Activated naive CD4-positive, alpha-beta T cell treated with anti-CD3 and anti-CD28 coated beads, Interleukin-2, amount 50 U/mL, for 24 hours (primary cell): ENCODE data around the gene PSEN2.
A peak's percentile ranks its signal among the peaks of the same experiment; 100 is the strongest.
"Not testable (repeated sequence)": the region's sequence is repeated elsewhere in the genome, so short reads cannot be mapped to it uniquely, and the experiment has no call there.

Experiments
- H3K27ac Mint-ChIP-seq: one replicate; pipeline ENCODE4 v1.8.0; 2021; ENCODE audit warnings: mild to moderate bottlenecking, mixed read lengths
- H3K27me3 Mint-ChIP-seq: one replicate; pipeline ENCODE4 v1.8.0; 2021; ENCODE audit warnings: mixed read lengths
- H3K36me3 Mint-ChIP-seq: one replicate; pipeline ENCODE4 v1.8.0; 2021; ENCODE audit warnings: mixed read lengths
- H3K4me1 Mint-ChIP-seq: one replicate; pipeline ENCODE4 v1.8.0; 2021; ENCODE audit warnings: mixed read lengths
- H3K4me3 Mint-ChIP-seq: one replicate; pipeline ENCODE4 v1.8.0; 2021; ENCODE audit warnings: mild to moderate bottlenecking, mixed read lengths
- H3K9me3 Mint-ChIP-seq: one replicate; pipeline ENCODE4 v1.8.0; 2021; ENCODE audit warnings: mixed read lengths

PSEN2 gene

DNA sequence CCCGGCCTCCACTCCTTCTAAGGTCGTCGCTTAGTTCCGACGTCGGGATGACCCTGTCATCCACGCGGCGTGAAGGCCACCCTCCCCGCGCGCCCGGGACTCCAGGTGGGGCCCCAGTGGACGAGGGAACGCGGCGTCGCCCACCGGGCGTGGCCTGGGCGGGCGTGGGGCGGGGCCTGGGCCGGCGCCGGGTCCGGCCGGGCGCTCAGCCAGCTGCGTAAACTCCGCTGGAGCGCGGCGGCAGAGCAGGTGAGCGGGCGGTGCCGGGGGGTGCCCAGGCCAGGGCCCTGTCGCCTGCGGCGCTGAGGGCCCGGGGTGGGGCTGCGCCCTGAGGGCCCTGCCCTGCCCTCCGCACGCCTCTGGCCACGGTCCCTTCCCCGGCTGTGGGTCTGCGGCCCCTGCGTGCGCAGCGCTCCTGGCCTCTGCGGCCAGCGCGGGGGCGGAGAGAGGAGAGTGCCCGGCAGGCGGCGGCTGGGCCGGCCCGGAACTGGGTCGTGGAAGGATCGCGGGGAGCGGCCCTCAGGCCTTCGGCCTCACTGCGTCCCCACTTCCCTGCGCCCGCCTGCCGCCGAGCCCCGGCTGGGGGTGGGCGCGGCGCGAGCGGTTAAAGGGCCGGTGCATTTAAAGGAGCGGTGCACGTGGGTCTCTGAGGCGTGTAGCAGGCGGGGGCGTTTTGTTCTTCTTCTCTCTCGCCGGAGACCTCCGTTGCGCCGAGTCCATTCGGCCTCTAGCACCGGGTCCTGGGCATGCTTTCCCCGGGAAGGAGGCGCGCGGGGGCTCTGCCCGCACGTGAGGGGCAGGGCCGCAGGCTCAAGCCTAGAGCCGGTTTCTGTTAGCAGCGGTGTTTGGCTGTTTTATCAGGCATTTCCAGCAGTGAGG is at the start of gene PSEN2:
TSS of gene PSEN2 (plus strand) at position 216 of the 879 bp plus-strand sequence. CDS start 11,292 bp downstream, outside the sequence.
- Mint-ChIP-seq H3K36me3 (no peaks in the 10 kb centered on the region), H3K4me1 (peaks cover 14% of the 10 kb centered on the region), H3K4me3 (peak within 1 kb of the TSS; percentile 81), H3K27me3 (peaks cover 15% of the 10 kb centered on the region), H3K9me3 (no peaks in the 10 kb centered on the region), H3K27ac (peak within 1 kb of the TSS; percentile 46)

DNA sequence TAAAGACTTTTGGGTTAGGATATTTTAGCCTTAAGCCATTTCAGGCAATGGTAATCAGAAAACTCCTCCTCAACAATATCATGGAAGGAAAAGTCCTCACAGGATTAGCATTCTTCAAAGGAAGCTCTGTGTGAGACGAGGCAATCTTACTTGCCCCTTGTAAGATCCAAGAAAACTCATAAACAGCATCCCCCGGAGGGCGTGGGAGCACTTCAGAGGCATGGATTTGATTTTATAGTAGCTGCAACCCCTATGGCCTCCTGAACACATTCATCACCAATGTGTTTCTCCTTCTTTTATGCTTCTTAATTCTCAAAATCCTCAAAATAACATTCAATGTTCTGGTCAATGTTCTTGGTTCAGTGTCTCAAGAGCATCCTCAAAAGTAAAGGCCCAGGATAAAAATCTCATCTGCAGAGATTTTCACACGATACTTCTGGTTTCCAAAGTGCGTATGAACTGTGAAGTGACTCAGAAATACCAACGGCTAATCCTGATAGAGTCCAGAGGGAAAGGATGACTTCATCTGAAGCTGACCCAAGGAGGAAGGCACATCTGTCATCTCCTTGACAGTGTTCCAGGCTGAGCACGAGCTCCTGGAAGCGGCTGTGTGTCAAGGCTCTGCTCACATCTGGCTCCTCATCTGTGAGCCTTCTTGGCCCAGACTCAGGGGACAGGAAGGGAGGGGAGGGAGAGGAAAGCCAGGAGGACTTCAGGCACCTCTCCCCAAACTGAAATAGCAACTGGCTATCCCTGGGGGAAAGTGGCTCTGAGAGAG is 49.3 kb upstream of the PSEN2 start:
- Mint-ChIP-seq H3K27me3 (no peaks in the 10 kb centered on the region), H3K4me3 (no peak overlapping the region)

DNA sequence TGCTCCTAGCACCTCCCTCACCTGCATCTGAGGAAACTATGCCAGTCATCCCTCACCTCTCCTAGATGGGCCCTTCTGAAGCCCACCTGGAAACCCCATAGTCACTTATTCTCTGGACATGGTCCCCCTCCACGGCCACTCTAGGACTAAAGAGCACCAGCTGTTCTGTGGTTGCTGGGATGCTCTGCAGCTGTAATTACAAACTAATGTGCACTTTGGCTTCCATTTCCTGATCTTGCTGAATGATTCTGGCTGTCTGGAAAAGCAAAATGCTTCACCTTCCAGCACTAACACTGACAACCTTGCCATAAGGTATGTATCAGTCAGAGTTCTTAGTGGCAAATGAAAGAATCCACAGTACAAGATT is 48.7 kb upstream of the PSEN2 start:
- no peak overlapping the region for H3K27ac Mint-ChIP-seq
- no peaks in the 10 kb centered on the region for H3K27me3 Mint-ChIP-seq

More for the DNA sequence above, 49.3 kb upstream of the PSEN2 start:
- no peaks in the 10 kb centered on the region for H3K36me3 Mint-ChIP-seq
- H3K4me1 Mint-ChIP-seq = peaks cover 28% of the 10 kb centered on the region
- H3K27ac Mint-ChIP-seq = no peak overlapping the region
- no peaks in the 10 kb centered on the region for H3K9me3 Mint-ChIP-seq

DNA sequence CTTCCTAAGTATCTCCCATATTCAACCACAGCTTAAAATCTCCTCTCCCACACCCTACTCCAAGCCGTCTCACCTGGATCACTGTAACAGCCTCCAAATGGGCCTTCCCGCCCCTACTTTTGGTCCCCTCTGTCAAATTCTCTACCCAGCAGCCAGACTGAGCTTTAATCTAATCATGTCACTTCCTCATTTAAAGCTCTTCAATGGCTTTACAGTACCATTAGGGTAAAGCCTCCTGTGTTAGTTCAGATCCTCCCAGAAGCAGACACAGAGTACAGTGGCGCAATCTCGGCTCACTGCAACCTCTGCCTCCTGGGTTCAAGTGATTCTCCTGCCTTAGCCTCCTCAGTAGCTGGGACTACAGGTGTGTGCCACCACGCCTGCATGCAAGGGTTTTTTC is 46.8 kb upstream of the PSEN2 start:
- no peaks in the 10 kb centered on the region for H3K36me3 Mint-ChIP-seq
- H3K9me3 Mint-ChIP-seq = no peaks in the 10 kb centered on the region
- H3K4me3 Mint-ChIP-seq = no peak overlapping the region
- H3K27me3 Mint-ChIP-seq = no peaks in the 10 kb centered on the region
- H3K4me1 Mint-ChIP-seq = peaks cover 44% of the 10 kb centered on the region
- H3K27ac Mint-ChIP-seq = peak overlapping the region; percentile 44

More for the DNA sequence above, 48.7 kb upstream of the PSEN2 start:
- Mint-ChIP-seq H3K4me1 (peaks cover 28% of the 10 kb centered on the region), H3K9me3 (no peaks in the 10 kb centered on the region), H3K36me3 (no peaks in the 10 kb centered on the region), H3K4me3 (no peak overlapping the region)

DNA sequence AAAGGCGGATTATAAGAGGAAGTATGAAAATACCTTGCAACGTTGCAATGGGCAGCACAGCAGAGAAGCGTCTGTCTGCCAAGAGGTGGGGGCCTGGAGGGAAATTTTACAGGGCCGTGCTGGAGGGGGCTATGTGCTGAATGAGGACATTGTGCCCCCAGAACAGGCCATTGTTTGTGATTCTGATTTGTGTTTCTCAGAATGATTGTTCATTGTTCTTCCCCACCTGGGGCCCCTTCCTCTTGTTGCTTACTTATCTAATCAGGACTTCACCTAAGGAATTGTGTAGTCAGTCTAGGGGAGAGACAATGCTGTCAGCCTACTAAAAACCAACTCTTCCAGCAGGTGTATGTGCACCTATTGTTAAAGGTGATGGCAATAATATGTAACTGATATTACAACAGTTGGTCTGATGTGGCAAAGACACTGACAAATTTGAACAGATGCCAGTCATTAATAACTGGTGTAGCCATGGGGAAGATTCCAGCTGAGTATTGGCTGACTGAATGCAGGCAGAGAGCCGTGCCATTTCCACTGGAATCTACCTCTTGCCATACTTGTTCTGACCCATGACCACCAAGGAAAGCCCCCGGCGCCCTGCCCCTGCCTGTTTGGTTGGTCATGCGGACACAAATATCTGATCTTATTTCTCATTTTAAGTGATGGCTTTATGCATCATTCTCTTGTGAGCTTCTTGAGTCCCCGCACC is 45.2 kb upstream of the PSEN2 start:
- Mint-ChIP-seq H3K4me3 (no peak overlapping the region), H3K4me1 (peaks cover 44% of the 10 kb centered on the region), H3K36me3 (no peaks in the 10 kb centered on the region), H3K27ac (no peak overlapping the region), H3K9me3 (no peaks in the 10 kb centered on the region), H3K27me3 (no peaks in the 10 kb centered on the region)

DNA sequence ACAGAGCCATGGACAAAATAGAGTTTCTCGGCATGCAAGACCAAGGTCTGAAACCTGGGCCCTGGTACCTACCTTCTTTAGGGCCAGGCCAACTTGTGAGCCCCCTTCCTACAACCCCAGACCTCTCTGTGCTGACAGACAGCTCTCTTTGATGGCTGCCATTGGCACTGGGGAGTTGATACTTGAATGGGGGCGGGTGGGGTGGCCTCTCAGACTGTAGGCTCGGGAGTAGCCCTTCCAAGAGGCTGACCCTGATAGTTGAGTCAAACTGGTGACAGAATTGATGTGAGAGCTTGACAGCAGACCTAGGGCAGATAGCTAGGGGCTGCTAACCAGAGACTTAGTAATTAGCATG is 44.7 kb upstream of the PSEN2 start:
- Mint-ChIP-seq H3K4me1 (peaks cover 47% of the 10 kb centered on the region), H3K27ac (peak overlapping the region; percentile 51), H3K4me3 (no peak overlapping the region), H3K27me3 (no peaks in the 10 kb centered on the region), H3K36me3 (no peaks in the 10 kb centered on the region), H3K9me3 (no peaks in the 10 kb centered on the region)

DNA sequence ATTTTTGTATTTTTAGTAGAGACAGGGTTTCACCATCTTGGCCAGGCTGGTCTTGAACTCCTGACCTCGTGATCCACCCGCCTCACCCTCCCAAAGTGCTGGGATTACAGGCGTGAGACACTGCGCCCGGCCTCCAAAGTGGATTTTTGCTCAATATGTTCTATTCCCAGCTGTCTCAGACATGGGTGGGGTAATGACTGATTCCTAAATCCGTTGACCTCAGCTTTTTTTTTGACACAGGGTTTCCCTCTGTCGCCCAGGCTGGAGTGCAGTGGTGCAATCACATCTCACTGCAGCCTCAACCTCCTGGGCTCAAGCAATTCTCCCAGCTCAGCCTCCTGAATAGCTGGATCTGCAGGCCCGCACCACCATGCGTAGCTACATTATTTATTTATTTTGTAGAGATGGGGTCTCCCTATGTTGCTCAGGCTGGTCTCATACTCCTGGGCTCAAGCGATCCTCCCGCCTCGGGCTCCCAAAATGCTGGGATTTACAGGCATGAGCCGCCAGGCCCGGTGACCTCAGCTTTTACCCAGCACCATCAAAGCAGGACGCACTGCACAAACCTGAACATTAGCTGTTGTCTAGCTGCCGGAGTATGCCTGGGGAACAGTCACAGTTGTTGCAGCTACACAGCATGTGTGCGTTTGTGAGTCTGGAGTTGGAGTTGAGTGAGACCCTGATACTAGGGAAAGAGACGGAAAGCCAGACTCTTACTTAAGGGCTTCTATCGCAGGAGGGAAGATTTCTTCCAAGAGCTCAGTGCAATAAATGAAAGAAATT is 43.7 kb upstream of the PSEN2 start:
- no peaks in the 10 kb centered on the region for H3K36me3 Mint-ChIP-seq
- H3K27ac Mint-ChIP-seq = peak overlapping the region; percentile 77
- peaks cover 50% of the 10 kb centered on the region for H3K4me1 Mint-ChIP-seq
- H3K9me3 Mint-ChIP-seq = no peaks in the 10 kb centered on the region
- no peak overlapping the region for H3K4me3 Mint-ChIP-seq
- no peaks in the 10 kb centered on the region for H3K27me3 Mint-ChIP-seq

DNA sequence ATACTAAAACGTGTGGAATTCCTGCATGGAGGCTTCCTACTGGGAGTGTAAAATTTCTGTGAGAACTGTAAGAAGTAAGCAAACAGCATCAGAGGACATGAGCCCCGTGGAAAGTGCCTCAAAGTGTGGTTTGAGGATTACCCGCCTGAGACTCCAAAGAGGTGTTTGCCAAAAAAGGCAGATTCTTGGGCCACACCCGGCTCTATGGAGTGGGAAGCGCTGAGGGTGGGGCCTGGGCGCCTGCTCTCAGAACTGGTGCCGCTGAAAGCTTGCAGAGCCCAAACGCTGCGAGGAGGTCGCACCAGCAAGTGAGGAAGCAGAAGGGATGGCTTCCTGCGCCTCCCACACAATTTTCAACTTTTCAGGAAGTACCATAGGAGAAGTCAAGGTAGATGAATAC is 43.0 kb upstream of the PSEN2 start:
- H3K27me3 Mint-ChIP-seq = no peaks in the 10 kb centered on the region
- no peaks in the 10 kb centered on the region for H3K9me3 Mint-ChIP-seq
- peak overlapping the region; percentile 44 for H3K4me3 Mint-ChIP-seq
- peak overlapping the region; percentile 77 for H3K27ac Mint-ChIP-seq
- peaks cover 50% of the 10 kb centered on the region for H3K4me1 Mint-ChIP-seq
- no peaks in the 10 kb centered on the region for H3K36me3 Mint-ChIP-seq

DNA sequence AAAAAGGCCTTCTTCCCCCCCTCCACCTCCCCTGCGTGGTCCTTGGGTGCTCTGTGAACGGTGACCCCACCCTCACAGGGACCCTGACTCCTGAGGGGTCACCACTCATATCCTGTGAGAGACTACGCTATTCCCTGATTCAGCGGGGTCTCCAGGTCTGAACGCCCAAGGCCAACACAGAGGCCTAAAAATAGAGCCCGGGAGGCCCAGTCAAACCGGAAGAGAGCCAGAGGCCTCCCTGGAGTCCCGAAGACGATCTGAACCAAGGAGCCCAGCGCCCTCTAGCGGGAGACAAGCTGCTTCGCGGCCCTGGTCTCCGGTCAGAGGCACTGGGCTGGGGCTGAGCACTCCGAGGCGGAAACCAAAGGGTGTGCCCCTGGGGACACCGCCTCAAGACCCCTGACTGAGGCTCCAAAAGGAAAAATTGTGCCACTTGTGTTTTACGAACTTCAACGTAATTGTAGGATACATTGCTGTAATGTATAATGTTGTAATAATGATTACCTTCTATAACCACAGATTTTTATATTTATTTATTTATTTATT is 42.4 kb upstream of the PSEN2 start:
- Mint-ChIP-seq H3K4me3 (peak overlapping the region; percentile 74), H3K4me1 (peaks cover 50% of the 10 kb centered on the region), H3K9me3 (no peaks in the 10 kb centered on the region), H3K36me3 (no peaks in the 10 kb centered on the region), H3K27me3 (no peaks in the 10 kb centered on the region), H3K27ac (peak overlapping the region; percentile 95)

DNA sequence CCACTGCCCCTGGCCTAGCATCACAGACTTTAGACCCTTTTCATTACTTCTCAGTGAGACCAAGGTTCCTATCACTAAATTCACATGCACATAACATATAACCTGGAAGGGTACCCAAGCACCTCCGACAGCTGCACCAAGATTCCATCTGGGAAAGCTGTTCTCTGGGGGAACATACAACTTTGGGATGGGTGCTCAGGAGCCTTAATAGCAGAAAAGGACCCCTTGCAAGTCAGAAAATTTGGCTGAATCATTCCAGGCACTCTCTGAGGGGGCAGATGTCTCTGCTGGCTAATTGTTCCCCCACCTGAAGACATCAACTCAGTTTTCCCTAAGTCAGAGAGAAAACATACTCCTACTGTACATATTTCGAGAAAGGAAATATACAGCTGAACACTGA is 41.3 kb upstream of the PSEN2 start:
- H3K4me3 Mint-ChIP-seq = no peak overlapping the region
- H3K27ac Mint-ChIP-seq = peak overlapping the region; percentile 8
- no peaks in the 10 kb centered on the region for H3K9me3 Mint-ChIP-seq
- H3K36me3 Mint-ChIP-seq = no peaks in the 10 kb centered on the region
- no peaks in the 10 kb centered on the region for H3K27me3 Mint-ChIP-seq
- peaks cover 42% of the 10 kb centered on the region for H3K4me1 Mint-ChIP-seq

DNA sequence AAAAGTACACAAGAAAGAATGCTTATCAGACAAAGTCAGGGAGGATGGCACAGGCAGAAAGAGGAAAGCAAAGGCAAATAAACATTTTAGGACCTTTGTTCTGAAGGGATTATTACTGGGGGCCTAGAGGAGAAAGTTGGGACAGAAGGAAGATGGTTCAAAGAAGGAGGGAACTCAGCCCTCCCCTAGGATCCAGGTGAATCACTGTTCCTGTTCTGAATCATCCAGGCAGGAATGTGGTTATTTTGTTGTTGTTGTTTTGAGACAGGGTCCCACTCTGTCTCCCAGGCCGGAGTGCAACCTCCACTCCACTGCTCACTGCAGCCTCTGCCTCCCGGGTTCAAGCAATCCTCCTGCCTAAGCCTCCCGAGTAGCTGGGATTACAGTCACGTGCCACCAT is 38.5 kb upstream of the PSEN2 start:
- no peak overlapping the region for H3K4me3 Mint-ChIP-seq
- H3K36me3 Mint-ChIP-seq = no peaks in the 10 kb centered on the region
- H3K27me3 Mint-ChIP-seq = no peaks in the 10 kb centered on the region
- H3K4me1 Mint-ChIP-seq = peaks cover 20% of the 10 kb centered on the region
- no peaks in the 10 kb centered on the region for H3K9me3 Mint-ChIP-seq
- H3K27ac Mint-ChIP-seq = no peak overlapping the region

DNA sequence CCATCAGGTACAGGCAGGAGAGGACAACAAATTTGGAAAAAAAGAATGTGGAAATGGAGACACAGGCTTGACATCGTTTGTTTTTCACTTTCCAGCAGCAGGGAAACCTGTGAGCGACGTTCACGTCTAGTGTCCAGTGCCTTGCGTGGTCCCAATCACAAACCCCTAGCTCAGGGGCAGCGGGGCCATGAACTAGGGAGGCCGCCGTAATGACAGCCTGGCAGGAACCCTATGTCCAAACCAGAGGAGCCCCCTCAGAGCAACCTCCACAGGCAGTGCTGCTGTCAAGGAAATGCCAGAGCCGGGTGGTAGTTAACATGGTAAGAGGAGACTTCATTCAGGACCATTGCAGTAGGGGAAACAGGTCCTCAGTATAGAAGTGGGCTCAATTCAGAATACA is 37.8 kb upstream of the PSEN2 start:
- Mint-ChIP-seq H3K36me3 (no peaks in the 10 kb centered on the region), H3K4me3 (no peak overlapping the region), H3K27ac (no peak overlapping the region), H3K9me3 (no peaks in the 10 kb centered on the region), H3K4me1 (peaks cover 13% of the 10 kb centered on the region), H3K27me3 (no peaks in the 10 kb centered on the region)

DNA sequence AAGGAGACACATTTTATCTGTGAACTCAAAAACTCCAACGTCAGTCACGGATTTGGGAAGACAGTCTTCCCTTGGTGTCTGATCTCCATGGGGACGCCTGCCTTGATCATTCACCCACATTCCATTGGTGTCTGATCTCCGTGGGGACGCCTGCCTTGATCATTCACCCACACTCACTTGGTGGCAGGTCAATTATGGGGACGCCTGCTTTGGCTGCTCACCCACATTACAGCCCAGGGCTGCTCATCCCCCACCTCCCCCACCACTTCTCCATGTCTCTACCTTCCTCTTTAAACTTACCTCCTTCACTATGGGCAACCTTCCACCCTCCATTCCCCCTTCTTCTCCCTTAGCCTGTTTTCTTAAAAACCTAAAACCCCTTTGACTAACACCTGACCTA is 36.2 kb upstream of the PSEN2 start:
- not testable (repeated sequence) for H3K27me3 Mint-ChIP-seq, H3K36me3 Mint-ChIP-seq, H3K4me1 Mint-ChIP-seq, H3K9me3 Mint-ChIP-seq, H3K4me3 Mint-ChIP-seq, H3K27ac Mint-ChIP-seq

DNA sequence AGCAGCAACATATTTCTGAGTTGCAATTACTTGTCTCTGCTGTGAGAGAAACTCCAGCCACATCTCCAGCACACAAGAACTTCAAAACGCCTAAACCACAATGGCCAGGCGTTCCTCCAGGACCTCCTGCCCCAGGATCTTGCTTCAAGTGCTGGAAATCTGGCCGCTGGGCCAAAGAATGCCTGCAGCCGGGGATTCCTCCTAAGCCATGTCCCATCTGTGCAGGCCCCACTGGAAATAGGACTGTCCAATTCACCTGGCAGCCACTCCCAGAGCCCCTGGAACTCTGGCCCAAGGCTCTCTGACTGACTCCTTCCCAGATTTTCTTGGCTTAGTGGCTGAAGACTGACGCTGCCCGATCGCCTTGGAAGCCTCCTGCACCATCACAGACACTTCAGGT is 35.0 kb upstream of the PSEN2 start:
- H3K27me3 Mint-ChIP-seq, H3K4me3 Mint-ChIP-seq, H3K9me3 Mint-ChIP-seq, H3K27ac Mint-ChIP-seq, H3K4me1 Mint-ChIP-seq, H3K36me3 Mint-ChIP-seq: not testable (repeated sequence)

DNA sequence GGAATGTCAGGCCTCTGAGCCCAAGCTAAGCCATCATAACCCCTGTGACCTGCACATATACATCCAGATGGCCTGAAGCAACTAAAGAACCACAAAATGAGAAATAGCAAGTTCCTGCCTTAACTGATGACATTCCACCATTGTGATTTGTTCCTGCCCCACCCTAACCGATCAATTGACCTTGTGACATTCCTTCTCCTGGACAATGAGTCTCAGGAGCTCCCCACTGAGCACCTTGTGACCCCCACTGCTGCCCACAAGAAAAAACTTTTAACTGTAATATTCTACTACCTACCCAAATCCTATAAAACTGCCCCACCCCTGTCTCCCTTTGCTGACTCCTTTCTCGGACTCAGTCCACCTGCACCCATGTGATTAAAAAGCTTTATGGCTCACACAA is 32.5 kb upstream of the PSEN2 start:
- H3K9me3 Mint-ChIP-seq, H3K27ac Mint-ChIP-seq, H3K36me3 Mint-ChIP-seq, H3K4me1 Mint-ChIP-seq, H3K4me3 Mint-ChIP-seq, H3K27me3 Mint-ChIP-seq: not testable (repeated sequence)
